ENCODE measurements around the gene GPR146.
A peak's percentile ranks its signal among the peaks of the same experiment; 100 is the strongest.
"Not testable (repeated sequence)": the region's sequence is repeated elsewhere in the genome, so short reads cannot be mapped to it uniquely, and the experiment has no call there.

The GPR146 gene

GRCh38 chr7:1058311-1058710 is 14.0 kb downstream of the GPR146 start:
- no peak for DNase-seq (ENCODE audit: low read depth)

DNA sequence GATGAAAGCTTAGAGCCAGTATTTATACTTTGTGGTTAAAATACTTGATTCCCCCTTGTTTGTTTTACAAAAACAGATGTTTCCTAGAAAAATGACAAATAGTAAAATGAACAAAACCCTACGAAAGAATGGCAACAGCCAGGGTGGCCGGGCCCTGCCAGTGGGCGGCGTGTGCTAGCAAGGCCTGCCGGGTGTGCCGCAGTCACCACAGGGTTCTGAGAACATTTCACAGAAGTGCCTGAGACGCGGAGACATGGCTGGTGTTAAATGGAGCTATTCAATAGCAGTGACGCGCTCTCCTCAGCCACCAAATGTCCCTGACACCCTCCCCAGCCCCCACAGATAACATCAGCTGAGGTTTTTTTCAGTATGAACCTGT is 14.5 kb downstream of the GPR146 start:
- DNase-seq (ENCODE audit: low read depth), result peak; percentile 14

DNA sequence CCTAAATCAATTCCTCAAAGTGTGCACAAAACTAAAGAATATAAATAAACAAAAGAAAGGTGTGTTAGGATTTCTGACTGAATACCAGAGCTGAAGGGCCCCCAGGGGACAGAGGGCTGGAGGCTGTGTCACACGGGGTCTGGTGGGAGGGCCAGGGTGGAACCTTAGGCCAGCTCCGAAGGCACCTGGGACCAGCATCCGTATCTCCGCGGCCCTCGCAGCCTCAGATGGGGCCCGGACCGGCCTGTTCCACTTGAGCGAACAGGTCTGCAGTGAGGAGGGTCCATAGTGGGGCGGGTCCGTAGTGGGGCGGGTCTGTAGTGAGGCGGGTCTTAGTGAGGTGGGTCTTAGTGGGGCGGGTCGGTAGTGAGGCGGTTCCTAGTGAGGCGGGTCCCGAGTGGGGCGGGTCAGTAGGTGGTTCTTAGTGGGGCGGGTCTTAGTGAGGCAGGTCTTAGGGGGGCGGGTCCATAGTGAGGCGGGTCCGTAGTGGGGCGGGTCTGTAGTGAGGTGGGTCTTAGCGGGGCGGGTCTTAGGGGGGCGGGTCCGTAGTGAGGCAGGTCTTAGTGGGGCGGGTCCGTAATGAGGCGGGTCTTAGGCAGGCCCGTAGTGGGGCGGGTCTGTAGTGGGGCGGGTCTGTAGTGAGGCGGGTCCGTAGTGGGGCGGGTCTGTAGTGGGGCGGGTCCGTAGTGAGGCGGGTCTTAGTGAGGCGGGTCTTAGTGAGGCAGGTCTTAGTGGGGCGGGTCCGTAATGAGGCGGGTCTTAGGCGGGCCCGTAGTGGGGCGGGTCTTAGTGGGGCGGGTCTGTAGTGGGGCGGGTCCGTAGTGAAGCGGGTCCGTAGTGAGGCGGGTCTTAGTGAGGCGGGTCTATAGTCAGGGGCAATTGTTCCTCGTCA is 15.1 kb downstream of the GPR146 start:
- peak; percentile 55 for DNase-seq (ENCODE audit: low read depth)

- DNase-seq (ENCODE audit: low read depth), result no peak
These were observed 16.1 kb downstream of the GPR146 start for GRCh38 chr7:1060315-1061072.

GRCh38 chr7:1061180-1061579 is 16.8 kb downstream of the GPR146 start:
- no peak for DNase-seq (ENCODE audit: low read depth)

DNA sequence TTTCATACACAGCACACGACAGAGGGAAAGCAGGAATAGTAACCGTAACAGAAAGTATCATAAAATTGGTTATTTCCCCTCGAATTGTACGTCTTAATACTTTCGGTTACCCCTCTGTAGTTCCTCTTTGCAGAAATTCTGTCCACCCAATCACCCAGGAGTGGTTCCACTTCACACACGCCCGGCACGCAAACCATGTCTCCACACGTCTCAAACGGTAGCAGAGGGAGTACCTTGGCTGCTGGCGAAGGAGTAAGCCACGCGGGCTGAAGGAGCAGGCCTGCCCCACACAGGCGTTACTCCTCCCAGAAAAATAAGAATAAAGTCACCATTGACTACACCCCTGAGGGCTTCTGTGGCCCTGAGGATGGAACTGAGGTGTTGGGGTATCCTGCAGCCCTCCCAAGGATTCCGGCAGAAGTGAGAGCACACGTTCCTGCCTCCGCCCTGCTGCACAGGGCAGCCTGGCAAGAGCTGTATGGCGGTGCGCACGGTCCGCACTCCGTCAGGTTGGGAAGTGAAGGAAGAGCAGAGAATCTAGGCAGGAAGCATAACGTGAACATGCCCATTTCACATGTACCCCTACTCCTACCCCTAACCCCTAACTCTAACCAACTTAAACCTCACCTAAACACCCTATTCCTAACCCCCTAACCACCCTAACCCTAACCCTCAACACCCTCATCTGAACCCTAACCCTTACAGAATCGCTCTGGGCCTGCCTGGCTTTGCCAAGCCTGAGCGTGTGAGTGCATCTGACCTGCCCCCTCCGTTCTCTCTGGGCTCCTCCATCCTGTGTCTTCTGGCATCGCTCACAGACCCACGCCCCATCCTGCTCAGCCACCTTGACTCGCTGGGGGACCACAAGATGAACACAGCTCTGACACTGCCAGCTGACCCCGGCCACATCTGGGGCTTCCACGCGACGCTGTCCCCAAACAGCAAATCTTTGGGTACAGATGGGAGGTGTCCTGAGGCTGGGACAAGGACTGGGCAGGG is 18.2 kb downstream of the GPR146 start:
- DNase-seq (ENCODE audit: low read depth), result no peak

- DNase-seq (ENCODE audit: low read depth), result no peak
These were observed 19.0 kb downstream of the GPR146 start for GRCh38 chr7:1063361-1063760.

- no peak for DNase-seq (ENCODE audit: low read depth)
These were observed 20.2 kb downstream of the GPR146 start for GRCh38 chr7:1064581-1064980.

- DNase-seq (ENCODE audit: low read depth), result no peak
These were observed 20.9 kb downstream of the GPR146 start for GRCh38 chr7:1065263-1065584.

GRCh38 chr7:1065585-1066241 is 21.4 kb downstream of the GPR146 start:
- DNase-seq (ENCODE audit: low read depth), result peak; percentile 49

GRCh38 chr7:1066242-1066588 is 21.9 kb downstream of the GPR146 start:
- no peak for DNase-seq (ENCODE audit: low read depth)

- no peak for DNase-seq (ENCODE audit: low read depth)
These were observed 23.7 kb downstream of the GPR146 start for GRCh38 chr7:1068013-1068412.

GRCh38 chr7:1068619-1069018 is 24.3 kb downstream of the GPR146 start:
- DNase-seq (ENCODE audit: low read depth), result peak; percentile 22

- no peak for DNase-seq (ENCODE audit: low read depth)
These were observed 26.2 kb downstream of the GPR146 start for GRCh38 chr7:1070544-1071011.

DNA sequence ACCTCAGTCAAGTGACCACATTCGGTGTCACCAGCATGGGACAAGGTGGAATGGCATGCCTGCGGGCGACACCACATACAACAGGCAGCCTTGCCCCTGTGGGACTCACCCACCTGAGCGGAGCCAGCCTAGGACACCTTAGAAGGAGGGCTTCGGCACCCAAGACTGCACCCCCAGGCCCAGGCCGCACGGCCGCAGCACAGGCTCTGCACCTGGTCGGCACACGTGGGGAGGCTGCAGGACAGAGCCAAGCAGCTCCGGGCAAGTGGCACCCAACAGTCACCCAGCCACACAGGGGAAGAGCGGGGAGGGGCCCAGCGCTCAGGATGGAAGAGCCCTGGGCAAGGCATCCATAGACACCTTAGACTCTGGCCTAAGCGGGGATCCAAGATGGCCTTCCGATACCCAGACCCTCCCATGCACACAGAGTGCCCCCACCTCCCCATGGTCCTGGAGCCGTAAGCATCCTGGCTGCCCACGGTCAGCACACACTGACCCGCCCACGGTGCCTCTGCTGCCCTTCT is 27.4 kb downstream of the GPR146 start:
- no peak for DNase-seq (ENCODE audit: low read depth)

DNA sequence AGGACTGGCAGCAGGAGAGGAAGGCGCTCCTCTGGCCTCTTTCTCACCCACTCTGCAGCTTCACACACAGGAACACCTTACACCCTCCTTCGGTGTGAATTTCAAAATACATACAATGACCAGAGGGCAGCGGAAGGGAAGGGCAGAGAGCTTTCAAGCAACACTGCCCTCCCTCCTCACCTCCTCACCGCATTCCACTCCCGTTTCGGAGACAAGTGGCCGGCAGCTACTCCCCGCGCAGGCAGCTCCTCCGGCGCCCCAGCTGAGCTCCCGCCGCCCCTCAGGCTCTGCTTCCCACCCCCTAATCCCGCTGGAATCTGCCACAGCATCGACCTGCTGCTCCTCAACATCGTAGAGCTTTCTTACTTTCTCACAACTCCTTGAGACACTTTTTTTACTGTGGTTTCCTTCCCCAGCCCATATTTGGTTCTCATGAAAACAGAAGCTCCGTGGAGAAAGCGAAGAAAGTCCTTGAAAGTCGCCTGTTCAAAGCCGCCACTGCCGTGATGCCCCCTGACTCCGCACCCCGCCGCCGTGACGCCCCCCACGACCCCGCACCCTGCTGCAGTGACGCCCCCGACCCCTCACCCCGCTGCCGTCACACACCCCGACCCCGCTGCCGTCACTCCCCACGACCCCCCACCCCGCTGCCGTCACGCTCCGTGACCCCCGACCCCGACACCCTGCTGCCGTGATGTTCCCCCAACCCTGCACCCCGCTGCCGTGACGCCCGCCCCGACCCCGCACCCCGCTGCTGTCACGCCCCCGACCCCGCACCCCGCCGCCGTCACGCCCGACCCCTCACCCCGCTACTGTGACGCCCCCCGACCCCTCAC is 29.0 kb downstream of the GPR146 start:
- peak; percentile 37 for DNase-seq (ENCODE audit: low read depth)

DNA sequence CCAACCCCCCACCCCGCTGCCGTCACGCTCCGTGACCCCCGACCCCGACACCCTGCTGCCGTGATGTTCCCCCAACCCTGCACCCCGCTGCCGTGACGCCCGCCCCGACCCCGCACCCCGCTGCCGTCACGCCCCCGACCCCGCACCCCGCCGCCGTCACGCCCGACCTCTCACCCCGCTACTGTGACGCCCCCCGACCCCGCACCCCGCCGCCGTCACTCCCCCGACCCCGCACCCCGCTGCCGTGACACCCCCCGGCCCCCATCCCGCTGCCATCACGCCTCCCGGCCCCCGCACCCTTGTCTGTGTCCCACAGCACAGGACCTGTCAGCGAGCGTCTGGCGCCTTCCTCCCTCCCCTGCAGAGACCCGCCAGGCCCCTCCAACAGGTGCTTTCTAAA is 29.7 kb downstream of the GPR146 start:
- DNase-seq (ENCODE audit: low read depth), result not testable (repeated sequence)

DNA sequence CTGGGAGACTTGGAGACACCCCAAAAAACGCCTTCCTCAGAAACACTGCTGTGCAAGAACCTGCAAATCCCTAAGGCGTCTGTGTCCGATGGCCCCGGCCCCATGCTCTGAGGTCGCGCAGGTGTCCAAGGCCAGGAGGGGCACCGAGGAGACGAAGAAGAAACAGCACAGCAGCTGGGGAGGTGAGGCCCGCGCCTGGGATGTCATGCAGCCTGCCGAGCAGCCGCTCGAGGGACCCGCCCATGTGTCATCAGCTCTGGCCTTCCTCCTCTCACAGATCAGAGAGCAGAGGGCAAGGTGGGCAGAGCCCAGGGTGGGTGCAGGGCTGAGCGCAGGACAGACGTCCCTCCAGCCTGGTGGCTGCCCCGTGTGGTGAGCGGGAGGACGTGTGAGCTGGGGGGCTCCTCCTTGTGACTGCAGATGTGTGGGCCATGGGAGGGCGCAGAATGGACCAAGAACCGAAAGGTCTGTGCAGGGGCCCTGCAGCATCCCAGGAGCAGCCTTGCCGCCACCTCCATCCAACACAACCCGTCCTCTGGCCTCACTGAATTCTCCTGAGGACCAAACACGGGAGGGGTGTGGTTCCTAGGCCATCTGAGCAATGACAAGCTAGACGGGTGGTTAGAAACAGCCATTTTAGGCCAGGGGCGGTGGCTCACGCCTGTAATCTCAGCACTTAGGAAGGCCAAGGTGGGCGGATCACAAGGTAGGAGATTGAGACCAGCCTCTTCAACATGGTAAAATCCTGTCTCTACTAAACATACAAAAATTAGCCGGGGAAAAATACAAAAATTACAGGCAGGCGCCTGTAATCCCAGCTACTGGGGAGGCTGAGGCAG is 30.5 kb downstream of the GPR146 start:
- no peak for DNase-seq (ENCODE audit: low read depth)
